HG03135 (cell line): ENCODE data around the gene MAD1L1.
A peak's percentile ranks its signal among the peaks of the same experiment; 100 is the strongest.
"Not testable (repeated sequence)": the region's sequence is repeated elsewhere in the genome, so short reads cannot be mapped to it uniquely, and the experiment has no call there.

ENCODE experiments used
- ATAC-seq: cut with Tn5 transposase; IDR thresholded peaks from one replicate; pipeline ENCODE4 v1.9.1; 2021; ENCODE audit warnings: mild to moderate bottlenecking, moderate library complexity; ENCODE audit not compliant: unreplicated experiment

MAD1L1 gene

DNA sequence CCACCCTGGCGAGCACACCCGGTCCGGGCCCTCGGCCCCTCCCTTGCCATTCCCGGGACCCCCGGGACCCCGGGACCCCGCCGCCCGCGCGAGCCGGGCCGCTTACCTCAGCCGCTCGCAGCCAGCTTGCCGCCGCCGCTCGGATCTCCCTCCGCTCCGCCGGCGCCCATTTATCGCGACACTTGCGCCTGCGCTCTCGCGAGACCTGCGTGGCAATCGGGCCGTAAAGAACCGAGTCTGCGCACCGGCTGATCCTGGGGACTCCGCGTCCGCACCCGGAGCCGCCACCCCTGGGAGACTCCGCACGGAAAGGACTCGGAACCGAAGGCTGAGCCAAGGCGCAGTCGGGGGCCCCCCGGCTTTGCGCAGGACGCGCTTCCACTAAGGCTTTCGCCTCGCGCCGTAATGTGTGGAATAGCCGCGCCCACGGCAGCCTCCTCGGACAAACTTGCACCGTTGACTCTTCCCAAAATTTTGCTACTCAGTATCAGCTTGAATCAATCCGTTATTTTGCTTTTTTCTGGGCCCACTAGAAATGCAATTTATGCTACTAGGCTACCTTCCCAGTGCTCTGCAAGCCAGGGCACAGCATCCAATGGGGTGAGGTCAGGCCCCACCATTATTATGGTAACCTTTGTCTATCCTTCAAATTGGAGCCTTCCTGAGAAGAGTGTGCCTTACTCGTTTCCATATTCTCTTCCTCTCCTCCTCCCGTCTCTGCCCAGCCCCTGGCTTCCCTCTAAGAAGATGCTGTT is at the start of gene MAD1L1:
Gene MAD1L1 (minus strand): TSS at position 180 of the 755 bp plus-strand sequence. CDS start 2,812 bp downstream, outside the sequence.
- peak; percentile 69 for ATAC-seq

DNA sequence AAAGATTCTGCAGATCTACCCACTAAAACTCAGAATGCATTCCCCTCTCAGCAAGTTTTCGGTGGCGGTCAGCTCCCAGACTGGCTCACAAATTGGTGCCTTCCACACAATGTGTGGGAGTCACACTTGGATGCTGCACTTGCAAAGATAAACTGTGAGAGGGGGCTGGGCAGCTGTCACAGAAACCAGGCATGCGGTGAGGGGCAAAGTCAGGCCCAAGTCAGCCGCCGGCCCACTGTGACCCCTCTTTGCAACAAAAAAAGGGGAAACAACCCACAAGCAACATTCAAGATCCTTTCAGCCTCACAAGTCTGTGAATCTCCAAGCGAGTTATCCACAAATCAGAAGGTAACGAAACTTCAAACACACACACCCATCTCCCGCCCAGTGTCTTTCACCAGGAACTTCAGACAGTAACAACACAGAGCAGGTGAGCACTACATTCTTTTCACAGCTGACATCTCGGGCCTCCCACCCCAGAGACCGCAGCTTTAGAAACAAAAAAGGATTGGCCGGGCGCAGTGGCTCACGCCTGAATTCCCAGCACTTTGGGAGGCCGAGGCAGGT is 49.5 kb upstream of the MAD1L1 start:
- no peak for ATAC-seq

DNA sequence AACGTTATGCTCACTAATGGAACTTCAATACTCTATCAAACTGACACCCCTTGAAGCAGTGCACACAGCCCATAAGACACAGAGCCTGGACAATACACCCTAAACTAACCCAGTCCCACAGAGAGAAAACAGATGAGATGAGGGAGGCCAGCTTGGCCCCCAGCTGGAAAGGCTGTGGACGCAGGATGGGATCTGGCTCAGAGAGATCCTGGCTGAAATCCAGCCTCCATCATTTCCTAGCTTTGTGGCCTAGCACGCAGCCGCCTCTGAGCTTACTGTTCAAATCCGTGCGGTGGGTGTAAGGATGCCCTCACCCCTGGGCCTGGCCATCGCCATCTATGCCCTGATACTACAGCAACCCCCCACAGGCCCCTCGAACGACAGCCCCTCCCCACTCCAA is 48.8 kb upstream of the MAD1L1 start:
- no peak for ATAC-seq

DNA sequence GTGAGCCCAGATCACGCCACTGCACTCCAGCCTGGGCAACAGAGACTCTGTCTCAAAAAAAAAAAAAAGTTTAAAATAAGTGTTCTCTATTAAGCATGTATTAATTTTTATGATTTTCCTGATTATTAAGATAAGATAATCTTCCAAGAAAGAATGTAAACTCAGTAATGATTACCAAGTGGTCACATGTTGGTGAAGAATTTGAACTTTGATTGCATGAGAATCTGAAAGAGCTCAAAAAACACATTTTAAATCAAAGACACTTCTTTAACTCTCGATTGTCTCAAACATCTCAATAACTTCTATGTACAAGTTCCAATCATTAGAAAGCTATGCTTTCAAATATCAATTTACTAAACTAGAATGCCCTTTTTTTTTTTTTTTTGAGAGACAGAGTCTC is 47.7 kb upstream of the MAD1L1 start:
- no peak for ATAC-seq

DNA sequence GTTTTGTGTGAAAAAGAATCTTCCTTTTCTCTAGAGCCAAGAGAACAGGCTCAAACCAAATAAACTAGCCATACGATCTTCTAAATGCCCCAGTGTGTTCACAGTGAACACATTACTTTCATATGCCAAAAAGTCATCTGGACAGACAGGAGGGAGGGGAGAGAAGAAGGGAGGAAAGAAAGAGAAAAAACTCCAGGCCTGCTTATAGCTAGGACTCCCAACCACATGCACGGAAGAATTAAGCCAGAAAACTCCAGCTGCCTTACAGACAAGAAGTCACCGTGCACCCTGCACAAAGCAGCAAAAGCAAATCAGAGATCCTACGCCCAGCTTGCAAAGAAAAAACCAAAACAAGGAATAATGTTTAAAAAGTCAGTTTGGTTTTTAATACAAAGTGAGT is 47.2 kb upstream of the MAD1L1 start:
- no peak for ATAC-seq

DNA sequence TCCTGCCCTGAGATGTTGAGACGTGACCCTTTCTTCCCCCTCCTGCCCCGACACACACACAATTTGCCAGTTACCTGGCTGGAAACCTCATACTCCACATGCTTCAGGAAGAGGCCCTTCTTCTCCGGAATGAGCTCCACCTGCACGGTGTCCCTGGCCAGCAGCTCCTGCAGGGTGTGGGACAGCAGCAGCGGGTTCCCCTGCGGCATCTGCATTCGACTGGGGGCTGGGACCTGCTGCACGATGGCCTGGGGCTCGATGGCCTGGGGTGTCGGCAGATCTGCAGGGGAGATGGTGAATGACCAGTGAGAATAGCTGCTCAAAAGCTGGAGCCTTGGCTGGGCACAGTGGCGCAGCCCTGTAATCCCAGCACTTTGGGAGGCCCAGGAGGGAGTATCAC is 45.3 kb upstream of the MAD1L1 start:
- no peak for ATAC-seq

DNA sequence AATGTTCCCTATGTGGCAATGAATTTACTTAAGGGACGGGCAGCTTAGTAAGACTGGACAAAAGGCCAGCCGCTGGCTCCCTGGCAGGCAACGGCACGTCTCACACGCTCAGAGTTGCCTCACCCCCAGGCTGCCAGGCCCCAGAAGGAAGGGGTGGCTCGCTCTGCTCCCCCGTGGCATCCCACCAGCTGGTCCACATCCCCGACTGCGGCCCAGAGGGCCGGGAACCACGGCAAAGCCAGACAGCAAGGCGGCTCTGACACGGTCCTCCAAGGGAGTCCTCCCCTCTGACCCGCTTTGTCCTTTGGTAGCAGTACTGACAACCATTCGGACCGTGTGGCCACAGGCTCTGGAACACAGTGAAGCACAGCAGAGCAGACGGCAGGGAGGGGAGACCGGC is 43.4 kb upstream of the MAD1L1 start:
- ATAC-seq = no peak

DNA sequence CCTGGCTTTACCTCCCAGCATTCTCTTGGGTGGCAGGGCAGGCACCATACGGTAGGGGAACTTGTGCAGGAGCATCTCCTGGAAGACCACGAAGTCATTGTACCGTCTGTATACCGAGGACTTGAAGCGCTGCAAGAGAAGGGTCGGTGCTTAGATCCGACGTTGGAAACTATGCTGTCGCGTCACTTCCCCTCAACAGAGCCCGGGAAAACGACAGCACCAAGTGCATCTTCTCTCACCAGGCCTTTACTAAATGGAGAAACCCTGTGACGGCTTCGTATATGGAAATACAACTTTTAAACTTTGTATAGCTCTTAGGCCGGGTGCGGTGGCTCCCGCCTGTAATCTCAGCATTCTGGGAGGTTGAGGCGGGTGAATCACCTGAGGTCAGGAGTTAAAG is 42.4 kb upstream of the MAD1L1 start:
- no peak for ATAC-seq

DNA sequence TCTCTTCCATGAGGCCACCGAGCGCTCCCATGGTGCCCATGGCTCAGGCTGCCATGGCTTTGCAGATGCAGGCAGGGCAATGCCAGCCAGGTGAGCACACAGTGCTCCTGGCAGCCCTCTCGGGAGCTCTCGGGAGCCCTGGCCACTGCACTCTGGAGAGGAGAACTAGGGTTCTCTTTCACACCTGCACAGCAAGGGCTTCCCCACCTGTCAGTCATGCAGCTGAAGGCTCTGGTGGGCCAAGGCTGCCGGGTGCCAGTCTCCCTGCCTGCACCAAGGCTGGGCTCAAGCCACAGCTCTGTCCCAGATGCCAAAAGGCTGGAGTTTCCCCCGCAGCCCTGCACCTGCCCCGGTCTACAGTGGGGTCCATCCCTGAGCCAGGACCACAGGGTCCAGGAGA is 41.9 kb upstream of the MAD1L1 start:
- ATAC-seq = no peak

DNA sequence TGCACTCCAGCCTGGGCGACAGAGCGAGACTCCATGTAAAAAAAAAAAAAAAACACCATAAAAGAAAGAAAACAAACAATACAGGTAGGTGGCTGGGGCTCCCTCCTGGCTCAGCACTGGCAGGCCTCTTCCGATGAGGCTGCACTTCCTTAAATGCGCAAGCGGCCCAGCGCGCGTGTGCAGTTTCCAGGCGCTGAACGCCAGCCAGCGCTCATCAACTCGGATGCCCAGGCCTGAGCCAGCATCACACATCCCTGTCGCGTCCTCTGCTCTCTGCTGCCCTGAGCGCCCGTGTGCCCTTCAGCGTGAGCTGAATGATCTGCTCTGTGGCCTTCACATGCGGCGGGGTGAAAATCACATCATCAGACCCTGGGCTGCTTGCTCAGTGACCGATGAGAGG is 41.1 kb upstream of the MAD1L1 start:
- ATAC-seq = no peak

DNA sequence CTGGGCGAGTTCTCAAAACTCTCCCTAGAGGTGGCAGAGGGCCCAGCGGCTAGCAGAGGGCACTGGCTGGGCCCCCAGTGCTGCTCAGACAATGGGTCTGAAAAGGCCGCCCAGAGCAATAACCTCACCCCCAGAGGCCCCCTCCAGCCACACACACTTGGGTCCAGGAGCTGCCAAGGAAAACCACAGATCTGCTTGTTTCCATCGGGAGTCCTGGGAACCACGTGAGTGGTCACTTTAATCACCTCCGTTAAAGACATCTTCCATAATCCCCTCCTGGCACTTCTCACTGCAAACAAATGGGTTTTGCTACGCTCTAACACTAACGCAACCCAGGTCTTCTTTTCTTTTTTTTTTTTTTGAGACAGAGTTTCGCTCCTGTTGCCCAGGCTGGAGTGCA is 39.3 kb upstream of the MAD1L1 start:
- no peak for ATAC-seq

DNA sequence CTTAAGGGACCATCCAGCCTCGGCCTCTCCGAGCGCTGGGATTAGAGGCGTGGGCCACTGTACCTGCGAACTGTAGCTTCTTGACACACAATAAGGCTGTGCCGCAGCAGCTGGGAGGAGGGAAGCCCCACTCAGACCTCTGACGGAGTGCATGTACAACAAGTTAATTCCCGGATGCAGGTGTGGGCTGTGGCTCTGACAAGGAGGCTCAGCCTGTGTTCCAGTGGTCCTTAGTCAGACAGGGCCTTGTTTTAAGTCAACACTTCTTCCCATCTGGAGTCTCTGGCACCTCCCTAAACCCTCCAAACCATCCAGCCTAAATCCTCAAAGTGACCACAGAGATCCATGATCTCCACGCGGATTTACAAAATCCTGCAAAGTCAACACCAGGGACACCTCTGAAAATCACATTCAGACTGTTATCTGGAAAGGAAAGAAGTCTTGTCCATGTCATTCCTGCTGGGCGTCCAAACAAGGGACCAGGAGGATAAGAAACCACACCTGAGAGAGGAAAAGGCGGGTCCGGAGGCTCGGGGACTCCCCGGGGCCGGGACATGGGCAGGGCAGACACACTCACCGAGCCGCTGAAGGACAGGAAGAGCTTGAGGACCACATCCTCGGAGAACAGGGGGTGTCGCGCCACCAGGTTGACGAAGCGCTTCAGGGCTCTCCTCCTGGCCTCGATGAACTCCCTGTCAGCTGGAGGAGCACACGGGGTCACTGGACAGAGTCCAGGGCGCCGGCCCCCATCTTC is 38.7 kb upstream of the MAD1L1 start:
- no peak for ATAC-seq

DNA sequence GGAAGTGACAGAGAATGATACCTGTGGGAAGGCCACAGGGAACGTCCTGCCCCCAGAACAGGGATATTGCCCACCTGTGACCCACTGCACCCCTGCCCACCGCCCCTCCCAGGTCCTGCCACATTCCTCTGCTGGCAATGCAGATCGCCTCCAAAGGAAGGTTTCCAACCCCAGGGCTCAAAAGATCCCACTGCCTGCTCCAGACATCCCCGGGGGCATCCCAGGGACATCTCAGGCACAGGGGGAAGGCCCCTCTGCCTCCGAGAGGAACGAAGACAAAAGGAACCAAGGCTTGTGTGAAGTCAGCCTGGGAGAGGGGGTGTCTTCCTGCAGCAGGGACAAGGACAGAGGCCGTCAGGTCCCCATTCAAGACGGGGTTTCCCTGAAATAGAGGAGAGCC is 37.8 kb upstream of the MAD1L1 start:
- no peak for ATAC-seq

DNA sequence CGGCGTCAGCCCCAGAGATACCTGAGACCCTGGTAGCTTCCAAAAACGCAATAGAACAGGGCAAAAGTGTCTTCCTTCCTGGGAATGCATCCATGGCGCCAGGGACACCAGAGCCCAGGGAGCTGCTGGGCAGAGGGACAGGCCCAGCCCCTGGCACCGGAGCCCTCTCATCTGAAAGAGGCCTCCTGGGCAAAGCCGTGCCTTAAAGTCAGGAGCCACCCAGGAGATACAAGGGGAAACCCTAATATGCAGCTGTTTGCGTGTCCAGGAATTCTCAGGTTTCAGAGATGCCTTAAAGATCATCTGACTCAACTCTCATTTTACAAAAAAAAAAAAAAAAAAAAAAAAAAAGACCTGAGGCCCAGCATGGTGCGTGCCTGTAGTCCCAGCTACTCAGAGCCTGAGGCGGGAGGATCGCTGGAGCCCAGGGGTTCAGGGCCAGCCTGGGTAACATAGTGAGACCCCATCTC is 37.3 kb upstream of the MAD1L1 start:
- no peak for ATAC-seq

DNA sequence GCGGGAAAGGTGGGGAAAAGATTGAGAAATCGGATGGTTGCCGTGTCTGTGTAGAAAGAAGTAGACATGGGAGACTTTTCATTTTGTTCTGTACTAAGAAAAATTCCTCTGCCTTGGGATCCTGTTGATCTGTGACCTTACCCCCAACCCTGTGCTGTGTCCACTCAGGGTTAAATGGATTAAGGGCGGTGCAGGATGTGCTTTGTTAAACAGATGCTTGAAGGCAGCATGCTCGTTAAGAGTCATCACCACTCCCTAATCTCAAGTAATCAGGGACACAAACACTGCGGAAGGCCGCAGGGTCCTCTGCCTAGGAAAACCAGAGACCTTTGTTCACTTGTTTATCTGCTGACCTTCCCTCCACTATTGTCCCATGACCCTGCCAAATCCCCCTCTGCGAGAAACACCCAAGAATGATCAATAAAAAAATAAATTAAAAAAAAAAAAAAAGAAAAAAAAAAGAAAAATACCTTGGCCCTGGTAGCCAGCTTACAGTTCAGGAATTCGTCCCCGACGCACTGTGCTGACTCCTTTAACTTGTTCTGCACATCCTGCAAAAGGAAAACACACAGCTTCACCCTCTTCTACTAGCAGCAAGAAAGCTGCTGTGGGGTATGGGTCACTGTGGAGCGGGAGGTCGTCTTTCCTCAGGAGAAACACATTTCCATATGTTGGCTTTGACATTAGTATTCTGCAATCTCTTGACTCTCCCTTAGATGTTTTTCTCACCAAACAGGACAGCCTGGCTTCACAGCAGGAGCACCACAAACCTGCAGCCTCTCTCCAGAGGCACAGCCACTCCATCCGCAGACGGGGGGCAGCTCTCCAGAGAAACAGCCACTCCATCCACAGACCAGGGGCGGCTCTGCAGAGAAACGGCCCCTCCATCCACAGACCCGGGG is 36.6 kb upstream of the MAD1L1 start:
- not testable (repeated sequence) for ATAC-seq

DNA sequence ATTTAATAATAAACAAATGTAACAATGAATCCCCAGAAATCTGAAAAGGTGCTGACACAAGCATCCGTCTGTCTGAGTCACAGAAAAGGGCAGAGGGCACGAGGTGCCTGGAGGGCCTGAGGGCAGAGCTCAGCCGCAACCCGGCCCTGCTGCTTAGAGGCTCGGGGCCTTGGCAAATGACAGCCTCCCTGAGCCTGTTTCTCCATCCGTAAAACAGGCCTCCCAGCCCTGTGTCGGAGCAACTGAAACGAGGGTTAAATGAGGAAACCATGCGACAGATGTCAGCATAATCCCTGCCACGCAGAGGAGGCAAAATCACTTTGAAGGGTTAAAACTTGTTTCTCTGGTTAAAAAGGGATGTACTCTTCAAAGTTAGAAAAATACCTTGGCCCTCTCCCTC is 34.2 kb upstream of the MAD1L1 start:
- ATAC-seq = no peak

DNA sequence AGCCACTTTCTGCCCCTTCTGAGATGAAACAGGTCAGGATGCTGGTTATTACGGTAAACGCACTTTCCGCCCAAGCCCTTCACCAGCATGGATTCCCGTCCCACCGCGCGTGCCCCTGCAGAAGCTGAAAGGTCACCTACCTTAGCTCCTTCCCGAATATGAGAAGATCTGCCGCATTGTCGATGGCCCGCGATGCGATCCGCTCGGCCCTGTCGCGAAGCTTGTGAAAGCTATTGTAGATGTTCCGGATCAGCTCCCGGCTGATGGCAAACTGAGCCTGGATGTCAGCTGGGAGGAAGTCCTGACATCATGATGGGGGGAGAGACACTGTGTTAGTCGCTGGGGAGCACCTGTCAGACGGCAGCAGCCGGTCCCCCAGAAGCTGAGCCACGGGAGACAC is 31.4 kb upstream of the MAD1L1 start:
- ATAC-seq = no peak

DNA sequence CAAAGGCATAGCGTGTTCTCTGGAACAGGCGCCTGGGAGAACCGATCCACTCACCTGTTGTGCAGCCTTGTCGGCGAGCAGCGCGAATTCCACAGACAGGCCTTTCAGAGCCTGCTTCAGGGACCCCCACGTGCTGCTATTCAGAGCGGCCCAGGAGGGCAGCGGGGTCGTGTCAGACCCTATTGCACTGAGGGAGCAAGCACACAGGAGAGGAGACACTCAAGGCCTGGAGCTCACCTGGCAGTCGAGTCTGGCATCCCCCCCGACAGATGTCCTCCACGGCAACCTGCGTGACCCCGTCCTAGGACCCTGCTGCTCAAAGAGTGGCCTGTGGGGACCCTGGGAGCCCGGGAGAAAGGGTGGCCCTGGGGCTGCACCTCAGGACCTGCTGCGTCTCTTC is 30.4 kb upstream of the MAD1L1 start:
- no peak for ATAC-seq

DNA sequence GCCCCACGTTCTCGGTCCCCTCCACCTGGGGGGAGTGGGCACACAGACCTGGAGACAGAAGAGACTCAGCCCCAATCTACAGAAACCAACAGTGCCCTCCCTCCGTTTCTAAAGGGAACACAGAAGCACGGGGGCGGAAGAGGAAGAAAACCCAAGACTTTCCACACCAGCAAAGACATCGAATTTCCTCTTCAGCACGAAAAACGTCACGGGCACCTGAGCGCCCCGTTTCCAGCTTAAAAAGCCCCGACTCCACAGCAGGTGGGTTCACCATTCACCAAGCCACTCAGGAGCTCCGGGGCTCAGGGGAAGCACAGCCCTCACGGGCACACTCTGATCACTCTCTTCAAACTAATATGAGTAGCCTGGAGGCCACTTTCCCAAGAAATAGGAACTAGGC is 28.9 kb upstream of the MAD1L1 start:
- ATAC-seq = no peak

DNA sequence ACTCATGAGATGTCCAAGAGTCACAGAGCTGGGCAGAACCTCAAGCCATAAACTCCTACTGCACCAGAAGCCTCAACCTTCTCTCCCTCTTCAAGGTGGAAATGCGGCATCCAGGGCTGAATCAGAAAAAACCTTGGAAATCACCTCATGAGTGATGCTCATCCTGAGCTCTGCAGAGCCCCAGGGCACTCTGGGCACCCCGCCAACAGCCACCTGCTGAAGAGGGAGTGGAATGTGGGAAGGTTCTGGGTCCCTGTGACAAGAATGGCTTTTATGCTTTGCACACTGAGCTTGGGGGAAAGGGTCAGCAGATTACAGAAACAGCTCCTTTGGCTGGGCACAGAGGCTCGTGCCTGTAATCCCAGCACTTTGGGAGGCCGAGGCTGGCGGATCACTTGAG is 28.1 kb upstream of the MAD1L1 start:
- ATAC-seq = no peak

DNA sequence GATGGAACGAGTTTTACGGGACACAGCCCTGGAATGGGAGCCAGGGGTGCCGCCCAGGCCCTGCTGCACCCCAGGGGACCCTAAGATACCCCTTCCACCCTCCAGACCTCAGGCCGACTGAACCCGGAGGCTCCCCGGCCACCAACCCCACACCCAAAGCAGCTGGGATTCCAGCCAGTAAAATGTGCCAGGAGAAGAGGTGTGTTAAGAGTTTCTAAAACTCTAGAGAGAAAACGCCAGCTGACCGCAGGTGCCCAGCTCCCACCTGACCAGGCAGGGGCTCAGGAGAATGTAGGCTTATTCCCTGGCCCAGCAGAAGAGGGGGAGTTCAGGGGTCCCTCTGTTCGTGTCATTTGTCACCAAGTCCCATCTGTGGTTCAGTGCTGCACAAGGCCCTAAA is 26.7 kb upstream of the MAD1L1 start:
- no peak for ATAC-seq
